K562 (cell line): Measurements from ENCODE around the gene ISG20L2. TPM values are rescaled to one million over a fixed set of nuclear protein-coding genes. Genes with fewer than 3 reads are reported as not detected.

Experiments used
- DEAF1 ChIP-seq: fragments of 450-650 bp; formaldehyde crosslinking; IDR thresholded peaks from 2 replicates; pipeline ENCODE4 v1.4.0; 2020; ENCODE audit warnings: mild to moderate bottlenecking, moderate library complexity
- EHMT2 ChIP-seq: fragments of 450-650 bp; IDR thresholded peaks from 2 replicates; pipeline ENCODE4 v1.6.1; 2018; ENCODE audit warnings: antibody characterized with exemption
- FOXP1 ChIP-seq: sonication (generic); formaldehyde crosslinking; IDR thresholded peaks from 2 replicates; pipeline ENCODE4 v1.8.0; 2022; ENCODE audit warnings: mild to moderate bottlenecking, missing genetic modification reagents
- KLF6 ChIP-seq: fragments of 250-450 bp; sonication (Bioruptor Pico); IDR thresholded peaks from 2 replicates; pipeline ENCODE4 v1.4.0; 2020; ENCODE audit warnings: mild to moderate bottlenecking, moderate library complexity, borderline replicate concordance
- MBD1 ChIP-seq: fragments of 250-450 bp; sonication (Bioruptor Pico); IDR thresholded peaks from 2 replicates; pipeline ENCODE4 v1.8.0; 2022; ENCODE audit warnings: inconsistent platforms
- MYBL2 ChIP-seq, 2 experiments: fragments of 450-650 bp in 1 of 2; sonication (generic) in 1 of 2; formaldehyde crosslinking in 1 of 2; IDR thresholded peaks; 2 replicates each; pipeline versions ENCODE4 v1.6.1 to v1.8.1; 2017 to 2022; ENCODE audit warnings: borderline replicate concordance in 1 of 2, inconsistent platforms in 1 of 2, low read depth in 1 of 2, mild to moderate bottlenecking in 1 of 2, missing genetic modification reagents in 1 of 2, moderate library complexity in 1 of 2
- NR3C1 ChIP-seq: sonication (generic); formaldehyde crosslinking; IDR thresholded peaks from 2 replicates; pipeline ENCODE4 v1.8.1; 2022; ENCODE audit warnings: missing genetic modification reagents
- PKNOX1 ChIP-seq: fragments of 450-650 bp; IDR thresholded peaks from 2 replicates; pipeline ENCODE4 v1.6.1; 2016
- PYGO2 ChIP-seq: fragments of 450-650 bp; IDR thresholded peaks from 2 replicates; pipeline ENCODE4 v1.6.1; 2016; ENCODE audit warnings: mild to moderate bottlenecking, missing genetic modification characterization, moderate library complexity, missing compliant biosample characterization
- RBFOX2 ChIP-seq: fragments of 200-400 bp; formaldehyde crosslinking; IDR thresholded peaks from 2 replicates; pipeline ENCODE4 v1.6.1; 2017; ENCODE audit warnings: low read depth, mild to moderate bottlenecking, low read length, moderate library complexity
- SMAD3 ChIP-seq: fragments of 450-650 bp; formaldehyde crosslinking; conservative IDR thresholded peaks from 2 replicates; pipeline ENCODE4 v1.4.0; 2020; ENCODE audit warnings: mild to moderate bottlenecking
- SRSF3 ChIP-seq: fragments of 200-400 bp; formaldehyde crosslinking; IDR thresholded peaks from 2 replicates; pipeline ENCODE4 v1.6.1; 2016; ENCODE audit warnings: mild to moderate bottlenecking, low read length, moderate library complexity; ENCODE audit not compliant: insufficient read depth
- ZNF121 ChIP-seq: sonication (generic); formaldehyde crosslinking; conservative IDR thresholded peaks from 2 replicates; pipeline ENCODE4 v1.8.0; 2022; ENCODE audit warnings: missing genetic modification reagents
- ZNF184 ChIP-seq: sonication (generic); formaldehyde crosslinking; IDR thresholded peaks from 2 replicates; pipeline ENCODE4 v1.5.0; 2020; ENCODE audit warnings: missing genetic modification reagents
- ZNF239 ChIP-seq: fragments of 250-450 bp; sonication (Bioruptor Pico); IDR thresholded peaks from 2 replicates; pipeline ENCODE4 v1.4.0; 2020; ENCODE audit warnings: mild to moderate bottlenecking
- ZNF586 ChIP-seq: fragments of 450-650 bp; formaldehyde crosslinking; conservative IDR thresholded peaks from 2 replicates; pipeline ENCODE4 v1.4.0; 2020; ENCODE audit warnings: mild to moderate bottlenecking, moderate library complexity
- ZNF655 ChIP-seq: fragments of 250-450 bp; sonication (Bioruptor Pico); IDR thresholded peaks from 2 replicates; pipeline ENCODE4 v1.5.0; 2021
- ZSCAN32 ChIP-seq: fragments of 450-650 bp; formaldehyde crosslinking; IDR thresholded peaks from 2 replicates; pipeline ENCODE4 v1.4.0; 2020; ENCODE audit warnings: mild to moderate bottlenecking, moderate library complexity
- polyA plus RNA-seq, 8 experiments: library from polyadenylated mRNA; depleted of rRNA in 4 of 8; stranded (reverse) in 5 of 8; unstranded in 3 of 8; fragments of >200 nt; fragmentation: Nextera tagmentation in 2 of 8; fragmentation: Illumina TruSeq in 1 of 8; extraction: Ambion mirVana in 2 of 8; extraction: Trizol in 1 of 8; gene quantifications; 2 replicates each; pipeline versions ENCODE4 v1.2.1 to v1.2.3, GENCODE V29; 2011 to 2014; ENCODE audit warnings: inconsistent platforms in 1 of 8, missing spikeins in 1 of 8
- total RNA-seq, 7 experiments: library from RNA; depleted of rRNA in 6 of 7; stranded (reverse); fragments of >200 nt in 6 of 7; fragmentation: Illumina TruSeq in 2 of 7; extraction: Trizol in 2 of 7; gene quantifications; 2 replicates each; pipeline versions ENCODE4 v1.2.1 to v1.2.3, GENCODE V29; 2011 to 2021; ENCODE audit warnings: low replicate concordance in 1 of 7
- TF ChIP-seq, protein P1 (sequence below): fragments of 250-450 bp; sonication (Bioruptor Pico); IDR thresholded peaks from 2 replicates; pipeline ENCODE4 v1.5.0; 2020; ENCODE audit warnings: mild to moderate bottlenecking

The ISG20L2 gene
- total and polyA plus RNA-seq, 9 of the 15 experiments (the other 6 are each of a cell fraction or from before 2014, with no cell fraction given), result 21.3 to 130 (median 50.3) TPM

GRCh38 chr1:156751757-156752481 lies 23.4 kb upstream of the ISG20L2 start (continued):
- TF ChIP-seq RBFOX2 (peak; percentile 72), MBD1 (no peak), ZNF239 (CRISPR knock-in tag) (no peak), SMAD3 (no peak), ZNF655 (CRISPR knock-in tag) (no peak), PYGO2 (no peak), ZNF586 (CRISPR knock-in tag) (no peak), EHMT2 (no peak), SRSF3 (0 out of 2 replicates have a peak, but pooled peaks have one; percentile 13), PKNOX1 (peak; percentile 45; the same call in 1 of the 2 replicates), NR3C1 (CRISPR knock-in tag) (no peak), FOXP1 (CRISPR knock-in tag) (peak; percentile 94), MYBL2 (IDR thresholded peaks at IDR 0.05; ENCODE audit: low read depth) (no peak), MYBL2 (CRISPR knock-in tag; IDR thresholded peaks at IDR 0.05; ENCODE audit: borderline replicate concordance) (no peak), KLF6 (CRISPR knock-in tag) (0 out of 2 replicates have a peak, but pooled peaks have one; percentile 10), ZSCAN32 (no peak), ZNF121 (CRISPR knock-in tag) (no peak), ZNF184 (no peak), DEAF1 (CRISPR knock-in tag) (no peak)
- TF ChIP-seq, protein P1, sequence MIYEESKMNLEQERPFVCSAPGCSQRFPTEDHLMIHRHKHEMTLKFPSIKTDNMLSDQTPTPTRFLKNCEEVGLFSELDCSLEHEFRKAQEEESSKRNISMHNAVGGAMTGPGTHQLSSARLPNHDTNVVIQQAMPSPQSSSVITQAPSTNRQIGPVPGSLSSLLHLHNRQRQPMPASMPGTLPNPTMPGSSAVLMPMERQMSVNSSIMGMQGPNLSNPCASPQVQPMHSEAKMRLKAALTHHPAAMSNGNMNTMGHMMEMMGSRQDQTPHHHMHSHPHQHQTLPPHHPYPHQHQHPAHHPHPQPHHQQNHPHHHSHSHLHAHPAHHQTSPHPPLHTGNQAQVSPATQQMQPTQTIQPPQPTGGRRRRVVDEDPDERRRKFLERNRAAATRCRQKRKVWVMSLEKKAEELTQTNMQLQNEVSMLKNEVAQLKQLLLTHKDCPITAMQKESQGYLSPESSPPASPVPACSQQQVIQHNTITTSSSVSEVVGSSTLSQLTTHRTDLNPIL (CRISPR knock-in tag), result no peak
